Tibial nerve (tissue), 3 donors: ENCODE measurements around the gene TMPRSS7.

ENCODE experiments used
- CTCF ChIP-seq, 5 experiments: fragments of 200-600 bp in 3 of 5; fragments of 450-650 bp in 2 of 5; sonication (generic) in 3 of 5; IDR thresholded peaks; one replicate each; pipeline ENCODE4 v1.5.1; 2016 to 2019; ENCODE audit warnings: antibody characterized with exemption in 5 of 5, mild to moderate bottlenecking in 3 of 5, moderate library complexity in 2 of 5
- POLR2A ChIP-seq, 2 donors: fragments of 450-650 bp; IDR thresholded peaks; one replicate each; pipeline ENCODE4 v1.6.1; 2017; ENCODE audit warnings: antibody characterized with exemption in 2 of 2, mild to moderate bottlenecking in 2 of 2, moderate library complexity in 2 of 2

DNA sequence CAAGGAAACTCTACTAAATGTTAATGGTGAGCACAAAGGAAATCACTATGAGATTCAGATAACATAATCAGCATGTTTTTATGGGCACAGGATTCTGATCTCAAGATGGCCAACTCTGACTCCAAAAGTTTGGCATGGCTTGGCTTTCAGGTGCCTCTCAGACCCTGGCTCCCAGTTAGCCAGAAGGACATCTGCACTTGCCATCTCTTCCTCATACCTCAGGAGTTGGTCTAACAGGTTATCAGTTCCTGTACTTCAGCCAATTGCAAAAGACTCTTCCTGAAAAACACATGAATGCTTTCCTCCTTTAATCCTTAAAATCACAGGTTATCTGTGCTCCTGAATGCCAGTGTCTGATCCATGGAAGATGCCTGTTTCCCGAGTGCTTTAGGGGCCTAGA is 25.0 kb downstream of the TMPRSS7 start:
- TF ChIP-seq CTCF (IDR thresholded peaks at IDR 0.05) (no peak), POLR2A (IDR thresholded peaks at IDR 0.05) (no peak)
